ENCODE measurements around the gene MYO18A.
A peak's percentile ranks its signal among the peaks of the same experiment; 100 is the strongest.

The MYO18A gene

GRCh38 chr17:29138971-29139691, 41.1 kb downstream of the MYO18A start:
- Histone ChIP-seq H2AFZ (ENCODE audit: low read depth, low read length) (no peak overlapping the region), H3K79me2 (ENCODE audit: low read length) (peaks cover 22% of the 10 kb centered on the region), H3K9ac (ENCODE audit: low read length) (peak overlapping the region; percentile 75)

GRCh38 chr17:29138184-29138955, 41.8 kb downstream of the MYO18A start:
- no peak for TF ChIP-seq EZH2phosphoT487 (IDR thresholded peaks at IDR 0.05; ENCODE audit: low read depth)
- no peak for TF ChIP-seq CTCF (IDR thresholded peaks at IDR 0.05; ENCODE audit: low read depth, low read length)
- H3K4me1 ChIP-seq (ENCODE audit: low read length): peaks cover 41% of the 10 kb centered on the region
- no peaks in the 10 kb centered on the region for H3K27me3 ChIP-seq (ENCODE audit: low read depth, low read length)
- peak overlapping the region; percentile 80 for H3K27ac ChIP-seq (ENCODE audit: low read length)
- peaks cover 22% of the 10 kb centered on the region for H3K79me2 ChIP-seq (ENCODE audit: low read length)
- H4K20me1 ChIP-seq (ENCODE audit: insufficient read depth, low read length): peaks cover 12% of the 10 kb centered on the region; the same call in 1 of the 2 replicates
- no peak overlapping the region for H2AFZ ChIP-seq (ENCODE audit: low read depth, low read length)
- peaks cover 11% of the 10 kb centered on the region for H3K36me3 ChIP-seq (replicated peaks; ENCODE audit: low read depth, low read length)
- H3K9me3 ChIP-seq (ENCODE audit: insufficient read depth, low read length): no peaks in the 10 kb centered on the region
- H3K4me2 ChIP-seq (ENCODE audit: low read length): peak overlapping the region; percentile 95
- peak overlapping the region; percentile 75 for H3K9ac ChIP-seq (ENCODE audit: low read length)
- peak overlapping the region; percentile 81 for H3K4me3 ChIP-seq (ENCODE audit: low read length)

More at GRCh38 chr17:29138971-29139691, 41.1 kb downstream of the MYO18A start:
- no peaks in the 10 kb centered on the region for H3K27me3 ChIP-seq (ENCODE audit: low read depth, low read length)
- H4K20me1 ChIP-seq (ENCODE audit: insufficient read depth, low read length): peaks cover 9% of the 10 kb centered on the region; the same call in 1 of the 2 replicates
- H3K36me3 ChIP-seq (replicated peaks; ENCODE audit: low read depth, low read length): peaks cover 11% of the 10 kb centered on the region
- H3K4me1 ChIP-seq (ENCODE audit: low read length): peaks cover 41% of the 10 kb centered on the region
- peak overlapping the region; percentile 81 for H3K4me3 ChIP-seq (ENCODE audit: low read length)
- H3K4me2 ChIP-seq (ENCODE audit: low read length): peak overlapping the region; percentile 95
- no peaks in the 10 kb centered on the region for H3K9me3 ChIP-seq (ENCODE audit: insufficient read depth, low read length)
- peak overlapping the region; percentile 80 for H3K27ac ChIP-seq (ENCODE audit: low read length)
- TF ChIP-seq EZH2phosphoT487 (IDR thresholded peaks at IDR 0.05; ENCODE audit: low read depth) (no peak), CTCF (IDR thresholded peaks at IDR 0.05; ENCODE audit: low read depth, low read length) (no peak)

- Histone ChIP-seq H2AFZ (ENCODE audit: low read depth, low read length) (no peak overlapping the region), H3K4me2 (ENCODE audit: low read length) (peak overlapping the region; percentile 95; the same call in 1 of the 2 replicates), H3K4me3 (ENCODE audit: low read length) (no peak overlapping the region), H3K4me1 (ENCODE audit: low read length) (peaks cover 41% of the 10 kb centered on the region), H4K20me1 (ENCODE audit: insufficient read depth, low read length) (peaks cover 23% of the 10 kb centered on the region; the same call in 1 of the 2 replicates), H3K36me3 (replicated peaks; ENCODE audit: low read depth, low read length) (peaks cover 11% of the 10 kb centered on the region), H3K27me3 (ENCODE audit: low read depth, low read length) (no peaks in the 10 kb centered on the region), H3K27ac (ENCODE audit: low read length) (no peak overlapping the region), H3K9me3 (ENCODE audit: insufficient read depth, low read length) (no peaks in the 10 kb centered on the region), H3K79me2 (ENCODE audit: low read length) (peaks cover 22% of the 10 kb centered on the region), H3K9ac (ENCODE audit: low read length) (no peak overlapping the region)
- TF ChIP-seq CTCF (IDR thresholded peaks at IDR 0.05; ENCODE audit: low read depth, low read length) (no peak), EZH2phosphoT487 (IDR thresholded peaks at IDR 0.05; ENCODE audit: low read depth) (no peak)
Measured at GRCh38 chr17:29136998-29137730, 43.0 kb downstream of the MYO18A start.
